Muscle of leg (tissue), 11 donors: ENCODE measurements around the gene SRSF12. TPM values are rescaled to one million over a fixed set of nuclear protein-coding genes. Genes with fewer than 3 reads are reported as not detected.
"Not testable (repeated sequence)": the region's sequence is repeated elsewhere in the genome, so short reads cannot be mapped to it uniquely, and the experiment has no call there.

ENCODE experiments used
- DNase-seq: peaks from one replicate; pipeline ENCODE4 v3.0.0; 2013
- H3K27ac ChIP-seq: one replicate; pipeline ENCODE4 v1.5.1; 2013; ENCODE audit warnings: mild to moderate bottlenecking, low read length, control low read depth
- H3K27me3 ChIP-seq: one replicate; pipeline ENCODE4 v1.6.1; 2013; ENCODE audit warnings: low read length; ENCODE audit not compliant: control insufficient read depth, insufficient read depth
- H3K36me3 ChIP-seq: one replicate; pipeline ENCODE4 v1.6.1; 2013; ENCODE audit warnings: low read length; ENCODE audit not compliant: control insufficient read depth, insufficient read depth
- H3K4me1 ChIP-seq: one replicate; pipeline ENCODE4 v1.6.1; 2013; ENCODE audit warnings: low read length; ENCODE audit not compliant: control insufficient read depth, insufficient read depth
- H3K4me3 ChIP-seq: one replicate; pipeline ENCODE4 v1.5.1; 2013; ENCODE audit warnings: low read length, control low read depth
- H3K9me3 ChIP-seq: replicated peaks from 2 replicates; pipeline ENCODE4 v1.6.1; 2013; ENCODE audit warnings: low read depth, low read length; ENCODE audit not compliant: control insufficient read depth
- WGBS: methylation state at CpG from one replicate; pipeline ENCODE4 v1.1.5; 2013; ENCODE audit warnings: missing lambda C conversion rate; ENCODE audit not compliant: insufficient coverage; 5-methylcytosine and 5-hydroxymethylcytosine counted together
- polyA plus RNA-seq, 8 donors: library from polyadenylated mRNA; unstranded; fragments of 120-200 nt; gene quantifications; one replicate each; pipeline versions ENCODE4 v1.2.1 to v1.2.3, GENCODE V29; 2013; ENCODE audit warnings: inconsistent platforms in 1 of 8, low replicate concordance in 1 of 8; ENCODE audit not compliant: insufficient read length in 8 of 8, insufficient read depth in 1 of 8
- total RNA-seq: library from RNA; stranded (reverse); fragments of 120-200 nt; gene quantifications from one replicate; pipeline ENCODE4 v1.2.4, GENCODE V29; 2013

The SRSF12 gene
- total and polyA plus RNA-seq, 9 donors = 2.8 to 5.4 (median 4.0) TPM

GRCh38 chr6:89073014-89073620 lies 44.8 kb downstream of the SRSF12 start:
- no peak overlapping the region for H3K4me3 ChIP-seq
- H3K4me1 ChIP-seq = no peaks in the 10 kb centered on the region
- no peaks in the 10 kb centered on the region for H3K36me3 ChIP-seq
- H3K27me3 ChIP-seq = no peaks in the 10 kb centered on the region
- no CpG with 5 or more reads among the region's 4 CpGs for WGBS
- H3K27ac ChIP-seq = peak overlapping the region; percentile 2
- peak; percentile 48 for DNase-seq
- no peaks in the 10 kb centered on the region for H3K9me3 ChIP-seq

GRCh38 chr6:89071036-89071435 lies 46.8 kb downstream of the SRSF12 start:
- Histone ChIP-seq H3K9me3 (no peaks in the 10 kb centered on the region), H3K27me3 (no peaks in the 10 kb centered on the region)

GRCh38 chr6:89069536-89070163 lies 48.2 kb downstream of the SRSF12 start:
- H3K36me3 ChIP-seq = no peaks in the 10 kb centered on the region
- H3K4me3 ChIP-seq = no peak overlapping the region
- no peaks in the 10 kb centered on the region for H3K4me1 ChIP-seq
- no peak for DNase-seq
- WGBS = 89% methylated on average over 6 of the region's 10 CpGs
- no peaks in the 10 kb centered on the region for H3K27me3 ChIP-seq
- no peaks in the 10 kb centered on the region for H3K9me3 ChIP-seq
- H3K27ac ChIP-seq = no peak overlapping the region

More at GRCh38 chr6:89071036-89071435, 46.8 kb downstream of the SRSF12 start:
- Histone ChIP-seq H3K4me1 (no peaks in the 10 kb centered on the region), H3K36me3 (no peaks in the 10 kb centered on the region), H3K4me3 (no peak overlapping the region), H3K27ac (no peak overlapping the region)
- no peak for DNase-seq

- Histone ChIP-seq H3K27ac (no peak overlapping the region), H3K27me3 (no peaks in the 10 kb centered on the region), H3K4me1 (no peaks in the 10 kb centered on the region), H3K9me3 (no peaks in the 10 kb centered on the region), H3K4me3 (no peak overlapping the region), H3K36me3 (no peaks in the 10 kb centered on the region)
- no peak for DNase-seq
- WGBS = no CpG with 5 or more reads among the region's 1 CpG
Measured at GRCh38 chr6:89068695-89069094, 49.2 kb downstream of the SRSF12 start.

GRCh38 chr6:89067796-89068195 lies 50.1 kb downstream of the SRSF12 start:
- no peak overlapping the region for H3K4me3 ChIP-seq
- H3K27ac ChIP-seq = no peak overlapping the region
- no peaks in the 10 kb centered on the region for H3K36me3 ChIP-seq
- H3K27me3 ChIP-seq = no peaks in the 10 kb centered on the region
- H3K9me3 ChIP-seq = no peaks in the 10 kb centered on the region
- DNase-seq = no peak
- no peaks in the 10 kb centered on the region for H3K4me1 ChIP-seq

- Histone ChIP-seq H3K9me3 (no peaks in the 10 kb centered on the region), H3K4me1 (no peaks in the 10 kb centered on the region), H3K27ac (no peak overlapping the region), H3K36me3 (no peaks in the 10 kb centered on the region), H3K4me3 (no peak overlapping the region), H3K27me3 (no peaks in the 10 kb centered on the region)
- no CpG with 5 or more reads among the region's 4 CpGs for WGBS
- DNase-seq = peak; percentile 64
Measured at GRCh38 chr6:89066940-89067646, 50.8 kb downstream of the SRSF12 start.

GRCh38 chr6:89066121-89066520 lies 51.8 kb downstream of the SRSF12 start:
- H3K4me3 ChIP-seq, H3K9me3 ChIP-seq, H3K4me1 ChIP-seq, H3K27ac ChIP-seq, H3K36me3 ChIP-seq, DNase-seq, H3K27me3 ChIP-seq: not testable (repeated sequence)
- no CpG with 5 or more reads among the region's 9 CpGs for WGBS

- H3K9me3 ChIP-seq, H3K4me1 ChIP-seq, H3K27ac ChIP-seq, H3K36me3 ChIP-seq, H3K27me3 ChIP-seq, H3K4me3 ChIP-seq, DNase-seq: not testable (repeated sequence)
- WGBS = 91% methylated on average over 19 of the region's 22 CpGs
Measured at GRCh38 chr6:89064931-89065330, 52.9 kb downstream of the SRSF12 start.

GRCh38 chr6:89063881-89064280 lies 54.0 kb downstream of the SRSF12 start:
- no peak overlapping the region for H3K4me3 ChIP-seq
- H3K9me3 ChIP-seq = no peaks in the 10 kb centered on the region
- H3K27ac ChIP-seq = no peak overlapping the region
- H3K27me3 ChIP-seq = no peaks in the 10 kb centered on the region
- H3K36me3 ChIP-seq = no peaks in the 10 kb centered on the region
- DNase-seq = no peak
- WGBS = no CpG with 5 or more reads among the region's 1 CpG
- H3K4me1 ChIP-seq = no peaks in the 10 kb centered on the region

GRCh38 chr6:89059227-89059626 lies 58.6 kb downstream of the SRSF12 start:
- Histone ChIP-seq H3K4me1 (no peaks in the 10 kb centered on the region), H3K36me3 (no peaks in the 10 kb centered on the region), H3K4me3 (no peak overlapping the region), H3K27me3 (no peaks in the 10 kb centered on the region), H3K9me3 (no peaks in the 10 kb centered on the region), H3K27ac (no peak overlapping the region)
- DNase-seq = no peak
- no CpG with 5 or more reads among the region's 12 CpGs for WGBS
